Vagina (tissue), 2 donors: ENCODE data around the gene MKS1. TPM values are rescaled to one million over a fixed set of nuclear protein-coding genes. Genes with fewer than 3 reads are reported as not detected.

Source experiments
- DNase-seq, 2 donors: peaks; one replicate each; pipeline ENCODE4 v3.0.0-alpha.2; 2017; ENCODE audit errors: extremely low spot score in 2 of 2
- H3K27ac ChIP-seq: fragments of 200-600 bp; sonication (generic); one replicate; pipeline ENCODE4 v1.5.1; 2019
- H3K27me3 ChIP-seq: fragments of 200-600 bp; sonication (generic); one replicate; pipeline ENCODE4 v1.5.1; 2019
- H3K36me3 ChIP-seq, 2 donors: fragments of 200-600 bp; sonication (generic); one replicate each; pipeline ENCODE4 v1.5.1; 2017 to 2019
- H3K4me1 ChIP-seq: fragments of 200-600 bp; sonication (generic); one replicate; pipeline ENCODE4 v1.5.1; 2019
- H3K4me3 ChIP-seq, 2 donors: fragments of 200-600 bp; sonication (generic); 1 replicate in 1 of 2; 2 replicates in 1 of 2; pipeline ENCODE4 v1.5.1; 2016 to 2019
- H3K9me3 ChIP-seq: fragments of 200-600 bp; sonication (generic); one replicate; pipeline ENCODE4 v1.5.1; 2019
- POLR2A ChIP-seq, 2 donors: fragments of 450-650 bp; IDR thresholded peaks; one replicate each; pipeline ENCODE4 v1.6.1; 2017; ENCODE audit warnings: antibody characterized with exemption in 2 of 2, mild to moderate bottlenecking in 2 of 2, moderate library complexity in 2 of 2
- POLR2AphosphoS5 ChIP-seq, 2 donors: sonication (generic); formaldehyde crosslinking; IDR thresholded peaks; one replicate each; pipeline ENCODE4 v1.9.0; 2017; ENCODE audit warnings: antibody characterized with exemption in 2 of 2, mild to moderate bottlenecking in 2 of 2, low read depth in 1 of 2; ENCODE audit not compliant: insufficient read depth in 1 of 2
- intact Hi-C: fragments of 100-400 bp; cut with DNase I; formaldehyde crosslinking; loops from one replicate; pipeline ENCODE4 v1.15.1; 2023
- total RNA-seq: library from RNA; depleted of rRNA; stranded (reverse); fragments of >200 nt; gene quantifications from one replicate; pipeline ENCODE4 v1.2.3, GENCODE V29; 2016
- TF ChIP-seq, protein P1 (sequence below), 3 experiments: fragments of 450-650 bp in 2 of 3; fragments of 200-600 bp in 1 of 3; sonication (generic) in 1 of 3; IDR thresholded peaks; one replicate each; pipeline ENCODE4 v1.5.1; 2017 to 2019; ENCODE audit warnings: antibody characterized with exemption in 3 of 3, mild to moderate bottlenecking in 2 of 3, moderate library complexity in 2 of 3

Gene MKS1
- total RNA-seq, 1 donor from 2014 or later = 13.0 TPM

DNA sequence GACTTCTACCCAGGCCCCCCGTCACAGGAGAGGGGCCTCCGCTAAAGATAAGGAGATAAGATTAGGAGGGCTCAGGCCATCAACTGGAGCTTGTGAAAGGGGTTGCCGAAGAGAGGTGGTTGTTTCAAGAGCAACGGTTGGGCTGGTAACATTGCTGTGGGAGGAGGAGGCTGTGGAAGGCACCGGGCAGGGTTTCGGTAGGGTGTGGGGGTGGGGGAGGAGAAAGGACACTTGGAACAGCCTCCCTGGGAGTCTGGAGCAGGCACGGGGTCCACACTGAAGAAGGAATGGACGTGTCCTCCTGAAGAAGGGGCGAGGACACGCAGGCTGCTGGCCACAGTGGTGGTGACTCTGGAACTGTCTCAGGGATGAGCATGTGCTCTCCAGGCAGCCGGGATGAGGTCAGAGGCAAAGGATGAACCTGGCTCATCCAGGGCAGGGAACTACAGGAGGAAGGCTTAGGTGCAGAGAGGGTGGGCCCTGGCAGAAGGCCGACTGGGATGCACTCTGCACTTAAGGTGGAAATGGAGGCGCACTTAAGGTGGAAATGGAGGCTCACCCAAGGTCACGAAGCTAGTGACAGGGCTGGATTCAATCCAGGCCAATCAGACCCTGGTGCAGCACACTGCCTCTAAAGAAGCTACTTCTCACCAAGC is 27.7 kb downstream of the MKS1 start:
- Histone ChIP-seq H3K27ac (no peak overlapping the region), H3K27me3 (no peaks in the 10 kb centered on the region), H3K4me1 (no peaks in the 10 kb centered on the region), H3K4me3 (no peak overlapping the region), H3K36me3 (no peaks in the 10 kb centered on the region), H3K9me3 (no peaks in the 10 kb centered on the region)
- TF ChIP-seq POLR2A (IDR thresholded peaks at IDR 0.05) (no peak), POLR2AphosphoS5 (IDR thresholded peaks at IDR 0.05; ENCODE audit: insufficient read depth in 1 of 2, low read depth in 1 of 2) (no peak)
- TF ChIP-seq, protein P1, sequence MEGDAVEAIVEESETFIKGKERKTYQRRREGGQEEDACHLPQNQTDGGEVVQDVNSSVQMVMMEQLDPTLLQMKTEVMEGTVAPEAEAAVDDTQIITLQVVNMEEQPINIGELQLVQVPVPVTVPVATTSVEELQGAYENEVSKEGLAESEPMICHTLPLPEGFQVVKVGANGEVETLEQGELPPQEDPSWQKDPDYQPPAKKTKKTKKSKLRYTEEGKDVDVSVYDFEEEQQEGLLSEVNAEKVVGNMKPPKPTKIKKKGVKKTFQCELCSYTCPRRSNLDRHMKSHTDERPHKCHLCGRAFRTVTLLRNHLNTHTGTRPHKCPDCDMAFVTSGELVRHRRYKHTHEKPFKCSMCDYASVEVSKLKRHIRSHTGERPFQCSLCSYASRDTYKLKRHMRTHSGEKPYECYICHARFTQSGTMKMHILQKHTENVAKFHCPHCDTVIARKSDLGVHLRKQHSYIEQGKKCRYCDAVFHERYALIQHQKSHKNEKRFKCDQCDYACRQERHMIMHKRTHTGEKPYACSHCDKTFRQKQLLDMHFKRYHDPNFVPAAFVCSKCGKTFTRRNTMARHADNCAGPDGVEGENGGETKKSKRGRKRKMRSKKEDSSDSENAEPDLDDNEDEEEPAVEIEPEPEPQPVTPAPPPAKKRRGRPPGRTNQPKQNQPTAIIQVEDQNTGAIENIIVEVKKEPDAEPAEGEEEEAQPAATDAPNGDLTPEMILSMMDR (IDR thresholded peaks at IDR 0.05) = no peak
- intact Hi-C loops = loop anchor here (5.0 kb wide), 1 partner anchor 896 kb away; no protein-coding TSS in a partner anchor
- DNase-seq = no peak

DNA sequence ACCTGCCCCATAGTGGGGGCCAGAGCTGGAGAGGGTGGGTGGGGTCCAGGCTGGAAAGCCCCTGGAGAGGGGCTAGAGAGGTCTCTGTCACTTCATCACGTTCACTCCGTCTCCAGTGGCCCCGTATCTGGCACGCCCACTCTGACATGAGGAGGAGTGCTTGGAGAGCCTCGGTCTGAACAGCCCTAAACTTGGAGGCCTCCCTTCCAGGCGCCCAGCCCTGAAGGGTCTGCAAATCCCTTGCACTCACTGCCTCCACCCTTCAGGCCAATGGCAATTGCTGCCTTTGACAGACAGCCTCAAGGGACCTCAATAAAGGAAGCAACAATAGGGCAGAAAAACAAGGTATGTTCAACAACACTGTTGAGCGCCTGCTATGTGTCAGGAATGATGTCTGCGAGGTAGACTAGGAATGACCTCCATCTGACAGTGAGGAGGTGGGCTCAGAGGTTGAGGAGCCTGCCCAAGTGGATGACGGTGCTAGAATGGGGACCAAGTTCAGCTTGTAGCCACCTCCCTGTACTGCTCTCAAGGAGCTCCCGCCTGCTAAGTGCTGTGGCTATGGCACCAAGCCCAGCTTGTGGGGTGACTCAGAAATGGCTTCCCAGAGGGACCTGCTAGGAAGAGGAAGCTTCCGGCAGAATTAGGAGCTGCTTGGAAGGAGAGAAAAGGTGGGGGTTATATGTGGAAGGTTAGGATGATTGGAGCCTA is 29.5 kb downstream of the MKS1 start:
- Histone ChIP-seq H3K9me3 (no peaks in the 10 kb centered on the region), H3K36me3 (no peaks in the 10 kb centered on the region), H3K27me3 (no peaks in the 10 kb centered on the region), H3K4me3 (no peak overlapping the region), H3K27ac (no peak overlapping the region), H3K4me1 (no peaks in the 10 kb centered on the region)
- intact Hi-C loops = loop anchor here (5.0 kb wide), 1 partner anchor 898 kb away; no protein-coding TSS in a partner anchor
- no peak for DNase-seq
- TF ChIP-seq, protein P1 (IDR thresholded peaks at IDR 0.05) = no peak
- no peak for TF ChIP-seq POLR2AphosphoS5 (IDR thresholded peaks at IDR 0.05; ENCODE audit: insufficient read depth in 1 of 2, low read depth in 1 of 2)
- TF ChIP-seq POLR2A (IDR thresholded peaks at IDR 0.05) = no peak

DNA sequence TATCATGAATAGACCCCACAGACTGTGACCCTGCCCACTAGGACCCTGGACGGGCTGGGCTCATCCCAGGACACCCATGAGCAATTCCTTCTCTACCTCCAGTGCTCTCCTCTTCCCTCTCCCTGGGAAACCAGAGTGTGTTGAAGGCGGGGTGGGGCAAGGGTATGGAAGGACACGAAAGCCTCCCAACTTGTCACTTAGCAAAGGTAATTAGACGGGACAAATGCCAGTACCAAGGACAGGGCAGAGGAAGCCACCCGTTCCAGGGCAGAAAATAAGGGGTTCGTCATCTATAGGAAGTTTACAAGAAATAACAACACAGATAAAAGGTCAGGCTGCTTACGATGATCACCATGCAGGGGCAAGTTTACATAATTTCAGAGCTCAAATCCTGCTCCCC is 31.4 kb downstream of the MKS1 start:
- no peaks in the 10 kb centered on the region for H3K9me3 ChIP-seq
- no peak for TF ChIP-seq POLR2A (IDR thresholded peaks at IDR 0.05)
- TF ChIP-seq, protein P1 (IDR thresholded peaks at IDR 0.05) = no peak
- no peak for TF ChIP-seq POLR2AphosphoS5 (IDR thresholded peaks at IDR 0.05; ENCODE audit: insufficient read depth in 1 of 2, low read depth in 1 of 2)
- no peak overlapping the region for H3K27ac ChIP-seq
- intact Hi-C loops = no loop called here
- H3K4me1 ChIP-seq = no peaks in the 10 kb centered on the region
- no peaks in the 10 kb centered on the region for H3K36me3 ChIP-seq
- no peaks in the 10 kb centered on the region for H3K27me3 ChIP-seq
- DNase-seq = peak in 1 of 2 donors; percentile 46
- no peak overlapping the region for H3K4me3 ChIP-seq

DNA sequence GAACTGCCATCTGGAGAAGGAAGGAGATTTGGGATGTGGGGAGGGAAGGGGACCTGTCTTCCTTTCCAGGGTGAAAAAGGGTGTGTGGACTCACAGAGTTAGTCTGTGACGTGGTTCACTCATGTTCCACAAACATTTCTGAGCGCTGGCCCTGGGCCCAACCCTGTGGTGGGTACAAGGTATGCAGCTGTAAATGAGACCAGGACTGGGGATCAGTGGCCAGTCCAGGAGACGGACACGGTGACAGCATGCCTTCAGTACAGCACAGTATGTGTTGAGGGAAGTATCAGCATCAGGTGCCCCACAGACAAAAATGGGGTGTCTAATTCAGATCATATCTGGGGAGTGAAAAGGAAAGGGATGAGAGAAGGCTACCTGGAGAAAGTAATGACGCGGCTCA is 32.0 kb downstream of the MKS1 start:
- no peaks in the 10 kb centered on the region for H3K4me1 ChIP-seq
- peak in 1 of 2 donors; percentile 58 for DNase-seq
- H3K4me3 ChIP-seq = no peak overlapping the region
- no peak overlapping the region for H3K27ac ChIP-seq
- no peaks in the 10 kb centered on the region for H3K27me3 ChIP-seq
- no peaks in the 10 kb centered on the region for H3K36me3 ChIP-seq
- TF ChIP-seq, protein P1 (IDR thresholded peaks at IDR 0.05) = no peak
- TF ChIP-seq POLR2A (IDR thresholded peaks at IDR 0.05) (no peak), POLR2AphosphoS5 (IDR thresholded peaks at IDR 0.05; ENCODE audit: insufficient read depth in 1 of 2, low read depth in 1 of 2) (no peak)
- intact Hi-C loops = no loop called here
- no peaks in the 10 kb centered on the region for H3K9me3 ChIP-seq

DNA sequence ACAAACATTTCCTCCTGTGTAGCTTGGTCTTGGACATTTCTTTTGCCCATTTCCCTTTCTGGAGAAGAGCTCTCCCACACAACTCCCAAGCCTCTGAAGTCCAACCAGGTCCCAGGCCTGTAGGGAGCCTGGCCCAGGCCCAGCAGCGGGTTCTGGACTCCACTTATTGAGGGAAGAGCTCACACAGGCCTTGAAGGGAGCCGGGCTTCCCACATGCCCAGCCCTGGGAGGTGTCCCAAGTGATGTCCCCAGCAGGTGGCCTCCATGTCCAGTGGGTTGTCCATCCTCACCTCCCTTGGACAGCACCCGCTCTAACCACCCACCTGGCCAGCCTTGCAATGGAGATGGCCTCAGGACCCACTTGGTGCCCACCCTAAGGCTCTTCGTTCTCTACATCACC is 32.5 kb downstream of the MKS1 start:
- TF ChIP-seq, protein P1 (IDR thresholded peaks at IDR 0.05) = no peak
- TF ChIP-seq POLR2A (IDR thresholded peaks at IDR 0.05) = no peak
- TF ChIP-seq POLR2AphosphoS5 (IDR thresholded peaks at IDR 0.05; ENCODE audit: insufficient read depth in 1 of 2, low read depth in 1 of 2) = no peak
- peak in 1 of 2 donors; percentile 67 for DNase-seq

More for the DNA sequence above, 32.5 kb downstream of the MKS1 start:
- intact Hi-C loops = no loop called here
- Histone ChIP-seq H3K4me3 (no peak overlapping the region), H3K27ac (no peak overlapping the region), H3K27me3 (no peaks in the 10 kb centered on the region), H3K4me1 (no peaks in the 10 kb centered on the region), H3K36me3 (no peaks in the 10 kb centered on the region), H3K9me3 (no peaks in the 10 kb centered on the region)
